Neural progenitor cell (in vitro differentiated cells): ENCODE data around the gene MAPRE2. TPM values are rescaled to one million over a fixed set of nuclear protein-coding genes. Genes with fewer than 3 reads are reported as not detected.

Experiments used
- DNase-seq: peaks from one replicate; pipeline ENCODE4 v3.0.0-alpha.2; 2016; ENCODE audit warnings: low spot score
- H2AFZ ChIP-seq: fragments of 200-600 bp; sonication (generic); replicated peaks from 2 replicates; pipeline ENCODE4 v1.6.1; 2016; ENCODE audit warnings: antibody characterized with exemption
- H3F3A ChIP-seq: fragments of 200-600 bp; sonication (generic); 2 replicates; pipeline ENCODE4 v1.6.1; 2016; ENCODE audit warnings: antibody characterized with exemption, low read depth
- H3K27ac ChIP-seq: fragments of 200-600 bp; sonication (generic); 2 replicates; pipeline ENCODE4 v1.5.1; 2016; ENCODE audit warnings: mild to moderate bottlenecking
- H3K27me3 ChIP-seq: fragments of 200-600 bp; sonication (generic); 2 replicates; pipeline ENCODE4 v1.6.1; 2016; ENCODE audit warnings: mild to moderate bottlenecking, moderate library complexity
- H3K36me3 ChIP-seq: fragments of 200-600 bp; sonication (generic); 2 replicates; pipeline ENCODE4 v1.5.1; 2016
- H3K4me1 ChIP-seq: fragments of 200-600 bp; sonication (generic); 2 replicates; pipeline ENCODE4 v1.6.1; 2016; ENCODE audit warnings: mixed run types
- H3K4me2 ChIP-seq: fragments of 200-600 bp; sonication (generic); 2 replicates; pipeline ENCODE4 v1.6.1; 2016
- H3K4me3 ChIP-seq: fragments of 200-600 bp; sonication (generic); 2 replicates; pipeline ENCODE4 v1.5.1; 2016
- H3K79me2 ChIP-seq: fragments of 200-600 bp; sonication (generic); 2 replicates; pipeline ENCODE4 v1.6.1; 2016; ENCODE audit warnings: low read depth
- H3K9ac ChIP-seq: fragments of 200-600 bp; sonication (generic); 2 replicates; pipeline ENCODE4 v1.6.1; 2016
- H3K9me3 ChIP-seq: fragments of 200-600 bp; sonication (generic); 2 replicates; pipeline ENCODE4 v1.5.1; 2016; ENCODE audit warnings: low read depth
- H4K20me1 ChIP-seq: fragments of 200-600 bp; sonication (generic); 2 replicates; pipeline ENCODE4 v1.6.1; 2016; ENCODE audit warnings: low read depth
- H3K27ac Mint-ChIP-seq: 3 replicates; pipeline ENCODE4 v1.8.0; 2021; ENCODE audit warnings: mixed read lengths
- H3K27me3 Mint-ChIP-seq: 2 replicates; pipeline ENCODE4 v1.8.0; 2022; ENCODE audit warnings: low read depth, mild to moderate bottlenecking, inconsistent platforms, moderate library complexity, mixed read lengths; ENCODE audit not compliant: insufficient read depth
- H3K36me3 Mint-ChIP-seq: 3 replicates; pipeline ENCODE4 v1.8.0; 2021; ENCODE audit warnings: mixed read lengths
- H3K4me1 Mint-ChIP-seq: 3 replicates; pipeline ENCODE4 v1.8.0; 2021; ENCODE audit warnings: mixed read lengths
- H3K4me3 Mint-ChIP-seq: 3 replicates; pipeline ENCODE4 v1.8.0; 2021; ENCODE audit warnings: mild to moderate bottlenecking, moderate library complexity, mixed read lengths
- H3K9me3 Mint-ChIP-seq: 3 replicates; pipeline ENCODE4 v1.8.0; 2020; ENCODE audit warnings: mixed read lengths
- CTCF ChIP-seq: fragments of 200-600 bp; sonication (generic); IDR thresholded peaks from 2 replicates; pipeline ENCODE4 v1.5.1; 2017; ENCODE audit warnings: antibody characterized with exemption, mild to moderate bottlenecking
- EZH2 ChIP-seq: fragments of 200-600 bp; sonication (generic); IDR thresholded peaks from 2 replicates; pipeline ENCODE4 v1.6.1; 2017; ENCODE audit warnings: antibody characterized with exemption, mild to moderate bottlenecking, moderate library complexity
- EZH2phosphoT487 ChIP-seq: fragments of 200-600 bp; sonication (generic); IDR thresholded peaks from 2 replicates; pipeline ENCODE4 v1.6.1; 2017; ENCODE audit warnings: antibody characterized with exemption
- total RNA-seq: library from RNA; depleted of rRNA; stranded (reverse); fragments of >200 nt; gene quantifications from 2 replicates; pipeline ENCODE4 v1.2.3, GENCODE V29; 2015; ENCODE audit warnings: low replicate concordance

Gene MAPRE2
- total RNA-seq, 1 donor from 2014 or later: 34.6 TPM

- H3K4me1 Mint-ChIP-seq: no peaks in the 10 kb centered on the region
- Histone ChIP-seq H3K79me2 (no peaks in the 10 kb centered on the region), H3K9me3 (no peaks in the 10 kb centered on the region), H2AFZ (no peak overlapping the region), H3K4me2 (no peak overlapping the region), H3K27ac (no peak overlapping the region), H3K4me1 (no peaks in the 10 kb centered on the region), H3K4me3 (no peak overlapping the region), H3K36me3 (no peaks in the 10 kb centered on the region), H3F3A (no peaks in the 10 kb centered on the region), H4K20me1 (no peaks in the 10 kb centered on the region), H3K9ac (no peak overlapping the region), H3K27me3 (no peaks in the 10 kb centered on the region)
- no peaks in the 10 kb centered on the region for H3K9me3 Mint-ChIP-seq
- no peak overlapping the region for H3K27ac Mint-ChIP-seq
- no peak for DNase-seq
- H3K27me3 Mint-ChIP-seq: no peaks in the 10 kb centered on the region
- no peak overlapping the region for H3K4me3 Mint-ChIP-seq
- no peak for TF ChIP-seq EZH2phosphoT487
- TF ChIP-seq EZH2: no peak
- no peak for TF ChIP-seq CTCF
- peaks cover 5% of the 10 kb centered on the region for H3K36me3 Mint-ChIP-seq
Observed at GRCh38 chr18:35088921-35089320, 47.7 kb downstream of the MAPRE2 start.

GRCh38 chr18:35089382-35089781, 48.2 kb downstream of the MAPRE2 start:
- H3F3A ChIP-seq: no peaks in the 10 kb centered on the region
- Mint-ChIP-seq H3K36me3 (peaks cover 5% of the 10 kb centered on the region), H3K4me3 (no peak overlapping the region), H3K27me3 (no peaks in the 10 kb centered on the region), H3K9me3 (no peaks in the 10 kb centered on the region), H3K4me1 (no peaks in the 10 kb centered on the region), H3K27ac (no peak overlapping the region)
- no peaks in the 10 kb centered on the region for H3K36me3 ChIP-seq
- no peaks in the 10 kb centered on the region for H3K4me1 ChIP-seq
- H3K4me3 ChIP-seq: no peak overlapping the region
- H3K4me2 ChIP-seq: no peak overlapping the region
- no peak overlapping the region for H3K9ac ChIP-seq
- no peaks in the 10 kb centered on the region for H3K79me2 ChIP-seq
- H3K9me3 ChIP-seq: no peaks in the 10 kb centered on the region
- no peak overlapping the region for H2AFZ ChIP-seq
- no peak for DNase-seq
- no peak for TF ChIP-seq EZH2
- TF ChIP-seq EZH2phosphoT487: no peak
- TF ChIP-seq CTCF: no peak
- H4K20me1 ChIP-seq: no peaks in the 10 kb centered on the region
- no peaks in the 10 kb centered on the region for H3K27me3 ChIP-seq
- H3K27ac ChIP-seq: no peak overlapping the region

- H4K20me1 ChIP-seq: no peaks in the 10 kb centered on the region
- no peaks in the 10 kb centered on the region for H3K27me3 Mint-ChIP-seq
- H3K27ac Mint-ChIP-seq: no peak overlapping the region
- H3K27me3 ChIP-seq: no peaks in the 10 kb centered on the region
- no peaks in the 10 kb centered on the region for H3K4me1 ChIP-seq
- no peaks in the 10 kb centered on the region for H3K9me3 ChIP-seq
- no peaks in the 10 kb centered on the region for H3F3A ChIP-seq
- no peak overlapping the region for H3K27ac ChIP-seq
- no peak for DNase-seq
- H3K36me3 ChIP-seq: no peaks in the 10 kb centered on the region
- no peak overlapping the region for H3K4me2 ChIP-seq
- no peak overlapping the region for H3K4me3 Mint-ChIP-seq
- no peak overlapping the region for H3K9ac ChIP-seq
- H3K4me1 Mint-ChIP-seq: no peaks in the 10 kb centered on the region
- H3K79me2 ChIP-seq: no peaks in the 10 kb centered on the region
- TF ChIP-seq EZH2phosphoT487: no peak
- no peak for TF ChIP-seq CTCF
- TF ChIP-seq EZH2: no peak
- H3K9me3 Mint-ChIP-seq: no peaks in the 10 kb centered on the region
- H3K4me3 ChIP-seq: no peak overlapping the region
- peaks cover 5% of the 10 kb centered on the region for H3K36me3 Mint-ChIP-seq
- no peak overlapping the region for H2AFZ ChIP-seq
Observed at GRCh38 chr18:35089891-35090550, 48.8 kb downstream of the MAPRE2 start.
